CD14-positive monocyte (primary cell): ENCODE data around the gene CA10. TPM values are rescaled to one million over a fixed set of nuclear protein-coding genes. Genes with fewer than 3 reads are reported as not detected.

ENCODE experiments used
- DNase-seq, 3 donors: peaks; one replicate each; pipeline ENCODE4 v3.0.0-alpha.2; 2011 to 2022
- H2AFZ ChIP-seq: 2 replicates; pipeline ENCODE4 v1.6.0; 2012; ENCODE audit warnings: mild to moderate bottlenecking, low read depth, low read length, inconsistent platforms; ENCODE audit not compliant: insufficient read depth, poor library complexity, severe bottlenecking
- H3K27ac ChIP-seq, 2 donors: 1 replicate in 1 of 2; 2 replicates in 1 of 2; pipeline ENCODE4 v1.5.1; 2012 to 2013; ENCODE audit warnings: low read length in 2 of 2, control low read depth in 1 of 2, inconsistent platforms in 1 of 2, low read depth in 1 of 2, mild to moderate bottlenecking in 1 of 2
- H3K27me3 ChIP-seq, 2 donors: one replicate each; pipeline versions ENCODE4 v1.6.0 to v1.6.1; 2011 to 2013; ENCODE audit warnings: low read length in 2 of 2; ENCODE audit not compliant: control insufficient read depth in 2 of 2, insufficient read depth in 2 of 2
- H3K36me3 ChIP-seq, 2 donors: replicated peaks in 1 of 2; 1 replicate in 1 of 2; 2 replicates in 1 of 2; pipeline versions ENCODE4 v1.5.1 to v1.6.1; 2012 to 2013; ENCODE audit warnings: low read length in 2 of 2, control low read depth in 1 of 2, inconsistent platforms in 1 of 2, mild to moderate bottlenecking in 1 of 2; ENCODE audit not compliant: insufficient read depth in 2 of 2, control insufficient read depth in 1 of 2
- H3K4me1 ChIP-seq, 2 donors: 1 replicate in 1 of 2; 2 replicates in 1 of 2; pipeline versions ENCODE4 v1.5.1 to v1.6.1; 2012 to 2013; ENCODE audit warnings: low read length in 2 of 2, control low read depth in 1 of 2, inconsistent platforms in 1 of 2, mild to moderate bottlenecking in 1 of 2, moderate library complexity in 1 of 2; ENCODE audit not compliant: insufficient read depth in 2 of 2, control insufficient read depth in 1 of 2
- H3K4me2 ChIP-seq: replicated peaks from 2 replicates; pipeline ENCODE3; 2012; ENCODE audit warnings: low read length, moderate library complexity, mild to moderate bottlenecking; ENCODE audit not compliant: poor library complexity, severe bottlenecking; ENCODE audit errors: extremely low read depth
- H3K4me3 ChIP-seq, 3 experiments: fragments of 200-600 bp in 1 of 3; sonication (generic) in 1 of 3; replicated peaks in 1 of 3; 1 replicate in 2 of 3; 2 replicates in 1 of 3; pipeline ENCODE4 v1.5.1; 2011 to 2013; ENCODE audit warnings: low read length in 3 of 3, mild to moderate bottlenecking in 3 of 3, control low read depth in 2 of 3, low read depth in 2 of 3, inconsistent platforms in 1 of 3, moderate library complexity in 1 of 3
- H3K79me2 ChIP-seq: 2 replicates; pipeline ENCODE4 v1.6.0; 2012; ENCODE audit warnings: mild to moderate bottlenecking, control low read depth, inconsistent platforms, low read length, moderate library complexity; ENCODE audit not compliant: insufficient read depth
- H3K9ac ChIP-seq: 2 replicates; pipeline ENCODE4 v1.6.0; 2017; ENCODE audit warnings: low read length, mild to moderate bottlenecking; ENCODE audit not compliant: insufficient read depth, poor library complexity, severe bottlenecking
- H3K9me3 ChIP-seq, 2 donors: replicated peaks in 1 of 2; 1 replicate in 1 of 2; 2 replicates in 1 of 2; pipeline versions ENCODE4 v1.5.1 to v1.6.1; 2012 to 2013; ENCODE audit warnings: low read length in 2 of 2, control low read depth in 1 of 2; ENCODE audit not compliant: control insufficient read depth in 1 of 2, insufficient read depth in 1 of 2
- H4K20me1 ChIP-seq: 2 replicates; pipeline ENCODE4 v1.6.0; 2012; ENCODE audit warnings: mild to moderate bottlenecking, low read length, control low read depth, moderate library complexity; ENCODE audit not compliant: insufficient read depth
- H3K27ac Mint-ChIP-seq, 7 donors: one replicate each; pipeline ENCODE4 v1.8.0; 2020; ENCODE audit warnings: mild to moderate bottlenecking in 7 of 7, mixed read lengths in 7 of 7, moderate library complexity in 6 of 7, inconsistent platforms in 2 of 7
- H3K27me3 Mint-ChIP-seq, 3 donors: one replicate each; pipeline ENCODE4 v1.8.0; 2021 to 2022; ENCODE audit warnings: low read depth in 3 of 3, mild to moderate bottlenecking in 3 of 3, mixed read lengths in 3 of 3, moderate library complexity in 3 of 3, inconsistent platforms in 1 of 3
- H3K36me3 Mint-ChIP-seq, 2 donors: one replicate each; pipeline ENCODE4 v1.8.0; 2020; ENCODE audit warnings: mixed read lengths in 2 of 2, inconsistent platforms in 1 of 2, mild to moderate bottlenecking in 1 of 2
- H3K4me1 Mint-ChIP-seq: one replicate; pipeline ENCODE4 v1.8.0; 2020; ENCODE audit warnings: mild to moderate bottlenecking, mixed read lengths
- H3K4me3 Mint-ChIP-seq, 2 donors: one replicate each; pipeline ENCODE4 v1.8.0; 2020; ENCODE audit warnings: mild to moderate bottlenecking in 2 of 2, mixed read lengths in 2 of 2, moderate library complexity in 1 of 2
- H3K9me3 Mint-ChIP-seq, 7 donors: one replicate each; pipeline ENCODE4 v1.8.0; 2020 to 2022; ENCODE audit warnings: mixed read lengths in 7 of 7, mild to moderate bottlenecking in 6 of 7, moderate library complexity in 6 of 7, inconsistent platforms in 2 of 7
- WGBS: methylation state at CpG from one replicate; pipeline ENCODE4 v1.1.5; 2013; ENCODE audit warnings: missing lambda C conversion rate; ENCODE audit not compliant: insufficient coverage; 5-methylcytosine and 5-hydroxymethylcytosine counted together
- intact Hi-C, 2 donors: fragments of 100-400 bp; cut with micrococcal nuclease; formaldehyde crosslinking; loops; one replicate each; pipeline versions ENCODE4 v1.15.0 to v1.15.1; 2023
- polyA plus RNA-seq, 3 donors: library from polyadenylated mRNA; depleted of rRNA in 1 of 3; unstranded in 2 of 3; stranded (reverse) in 1 of 3; fragments of 300-500 nt in 2 of 3; fragments of >200 nt in 1 of 3; fragmentation: Illumina TruSeq in 2 of 3; gene quantifications; 1 replicate in 2 of 3; 2 replicates in 1 of 3; pipeline ENCODE4 v1.2.3, GENCODE V29; 2012 to 2021
- TF ChIP-seq, protein P1 (sequence below): fragments of 200-600 bp; IDR thresholded peaks from one replicate; pipeline ENCODE4 v1.8.0; 2022; ENCODE audit warnings: antibody characterized with exemption, mild to moderate bottlenecking

The CA10 gene
- polyA plus RNA-seq, 3 donors = not detected

DNA sequence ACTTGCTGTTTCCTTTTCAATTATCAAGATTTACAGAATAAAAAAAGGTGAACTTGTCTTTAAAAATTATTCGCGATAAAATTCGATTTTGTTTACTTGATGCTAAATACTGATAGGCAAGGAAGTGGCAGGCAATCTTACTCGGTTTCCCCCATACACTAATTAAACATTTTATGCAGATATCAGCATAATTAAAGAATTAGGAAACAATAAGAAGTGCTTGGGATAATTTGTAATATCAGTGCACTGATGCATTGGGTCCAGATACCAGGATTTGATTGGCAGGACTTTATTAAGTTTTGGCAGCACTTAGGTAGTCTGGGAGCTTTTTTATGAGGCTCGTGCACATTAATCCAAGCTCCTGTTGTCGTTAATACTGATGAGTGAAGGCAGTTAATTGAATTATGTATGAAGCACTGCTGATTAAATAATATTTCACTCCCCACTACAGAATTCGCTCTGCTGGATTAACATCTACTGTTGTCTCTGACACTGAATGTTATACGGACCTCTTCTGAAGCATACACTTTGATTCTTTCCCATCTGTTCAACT, 165.6 kb downstream of the CA10 start:
- H3K27me3 Mint-ChIP-seq = no peaks in the 10 kb centered on the region

DNA sequence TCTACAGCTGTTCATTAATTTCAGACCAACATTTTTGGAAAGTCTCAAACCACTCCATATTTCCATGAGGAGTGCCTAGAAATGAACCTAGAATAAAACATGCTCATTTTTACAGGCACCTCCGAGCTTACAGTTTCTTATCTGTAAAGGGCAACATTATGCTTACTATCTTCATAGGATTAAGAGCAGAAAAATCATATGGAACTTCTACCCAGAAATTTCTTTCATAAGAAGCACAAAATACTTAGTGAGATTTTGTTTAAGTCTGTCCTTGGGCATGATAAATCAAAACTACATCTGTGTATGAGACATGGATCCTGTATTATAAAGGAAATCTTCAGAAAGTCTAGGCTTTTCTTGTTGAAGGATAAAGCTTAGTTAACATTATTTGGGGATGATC, 187.4 kb downstream of the CA10 start:
- H3K36me3 ChIP-seq = no peaks in the 10 kb centered on the region
- intact Hi-C loops = no loop called here
- peaks cover 0 to 8% (median 2%) of the 10 kb centered on the region in 7 donors for H3K9me3 Mint-ChIP-seq

More for the DNA sequence above, 165.6 kb downstream of the CA10 start:
- Mint-ChIP-seq H3K9me3 (peaks cover 0 to 5% (median 0%) of the 10 kb centered on the region in 7 donors), H3K36me3 (no peaks in the 10 kb centered on the region), H3K4me1 (no peaks in the 10 kb centered on the region), H3K4me3 (no peak overlapping the region), H3K27ac (no peak overlapping the region)
- no peak for DNase-seq
- Histone ChIP-seq H3K9ac (no peak overlapping the region), H3K27ac (no peak overlapping the region), H4K20me1 (no peaks in the 10 kb centered on the region), H3K4me2 (no peak overlapping the region), H2AFZ (no peak overlapping the region), H3K36me3 (no peaks in the 10 kb centered on the region), H3K79me2 (no peaks in the 10 kb centered on the region), H3K9me3 (no peaks in the 10 kb centered on the region), H3K4me1 (no peaks in the 10 kb centered on the region), H3K27me3 (no peaks in the 10 kb centered on the region), H3K4me3 (no peak overlapping the region)
- TF ChIP-seq, protein P1, sequence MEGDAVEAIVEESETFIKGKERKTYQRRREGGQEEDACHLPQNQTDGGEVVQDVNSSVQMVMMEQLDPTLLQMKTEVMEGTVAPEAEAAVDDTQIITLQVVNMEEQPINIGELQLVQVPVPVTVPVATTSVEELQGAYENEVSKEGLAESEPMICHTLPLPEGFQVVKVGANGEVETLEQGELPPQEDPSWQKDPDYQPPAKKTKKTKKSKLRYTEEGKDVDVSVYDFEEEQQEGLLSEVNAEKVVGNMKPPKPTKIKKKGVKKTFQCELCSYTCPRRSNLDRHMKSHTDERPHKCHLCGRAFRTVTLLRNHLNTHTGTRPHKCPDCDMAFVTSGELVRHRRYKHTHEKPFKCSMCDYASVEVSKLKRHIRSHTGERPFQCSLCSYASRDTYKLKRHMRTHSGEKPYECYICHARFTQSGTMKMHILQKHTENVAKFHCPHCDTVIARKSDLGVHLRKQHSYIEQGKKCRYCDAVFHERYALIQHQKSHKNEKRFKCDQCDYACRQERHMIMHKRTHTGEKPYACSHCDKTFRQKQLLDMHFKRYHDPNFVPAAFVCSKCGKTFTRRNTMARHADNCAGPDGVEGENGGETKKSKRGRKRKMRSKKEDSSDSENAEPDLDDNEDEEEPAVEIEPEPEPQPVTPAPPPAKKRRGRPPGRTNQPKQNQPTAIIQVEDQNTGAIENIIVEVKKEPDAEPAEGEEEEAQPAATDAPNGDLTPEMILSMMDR = no peak
- intact Hi-C loops = no loop called here
- WGBS = 80% methylated on average over 1 of the region's 8 CpGs

More for the DNA sequence above, 187.4 kb downstream of the CA10 start:
- no peaks in the 10 kb centered on the region for H3K27me3 ChIP-seq
- no peaks in the 10 kb centered on the region for H3K9me3 ChIP-seq
- H3K79me2 ChIP-seq = no peaks in the 10 kb centered on the region
- no peaks in the 10 kb centered on the region for H4K20me1 ChIP-seq
- H3K4me3 ChIP-seq = no peak overlapping the region
- Mint-ChIP-seq H3K27me3 (peaks cover 0 to 1% (median 0%) of the 10 kb centered on the region in 3 donors), H3K4me3 (no peak overlapping the region), H3K27ac (no peak overlapping the region), H3K36me3 (no peaks in the 10 kb centered on the region), H3K4me1 (no peaks in the 10 kb centered on the region)
- H3K27ac ChIP-seq = no peak overlapping the region
- no peak overlapping the region for H3K9ac ChIP-seq
- H3K4me1 ChIP-seq = no peaks in the 10 kb centered on the region
- TF ChIP-seq, protein P1 = no peak
- no peak overlapping the region for H3K4me2 ChIP-seq
- no CpG with 5 or more reads among the region's 1 CpG for WGBS
- no peak overlapping the region for H2AFZ ChIP-seq
- DNase-seq = no peak
